Glutamatergic neuron (in vitro differentiated cells): ENCODE data around the gene DTD1. TPM values are rescaled to one million over a fixed set of nuclear protein-coding genes. Genes with fewer than 3 reads are reported as not detected.
"Not testable (repeated sequence)": the region's sequence is repeated elsewhere in the genome, so short reads cannot be mapped to it uniquely, and the experiment has no call there.

Experiments
- DNase-seq: peaks from one replicate; pipeline ENCODE4 v3.0.0; 2022
- H3K27ac Mint-ChIP-seq: one replicate; pipeline ENCODE4 v1.8.0; 2020; ENCODE audit warnings: mild to moderate bottlenecking, mixed read lengths, inconsistent platforms; ENCODE audit not compliant: unreplicated experiment
- H3K27me3 Mint-ChIP-seq: one replicate; pipeline ENCODE4 v1.8.0; 2020; ENCODE audit warnings: mild to moderate bottlenecking, moderate library complexity, mixed read lengths, inconsistent platforms; ENCODE audit not compliant: unreplicated experiment
- H3K36me3 Mint-ChIP-seq: one replicate; pipeline ENCODE4 v1.8.0; 2020; ENCODE audit warnings: mild to moderate bottlenecking, mixed read lengths, inconsistent platforms; ENCODE audit not compliant: unreplicated experiment
- H3K4me1 Mint-ChIP-seq: one replicate; pipeline ENCODE4 v1.8.0; 2020; ENCODE audit warnings: mild to moderate bottlenecking, low read depth, mixed read lengths, inconsistent platforms; ENCODE audit not compliant: unreplicated experiment
- H3K4me3 Mint-ChIP-seq: one replicate; pipeline ENCODE4 v1.8.0; 2020; ENCODE audit warnings: mild to moderate bottlenecking, mixed read lengths, inconsistent platforms; ENCODE audit not compliant: unreplicated experiment
- H3K9me3 Mint-ChIP-seq: one replicate; pipeline ENCODE4 v1.8.0; 2020; ENCODE audit warnings: mild to moderate bottlenecking, moderate library complexity, mixed read lengths, inconsistent platforms; ENCODE audit not compliant: unreplicated experiment
- CTCF ChIP-seq: fragments of 200-600 bp; sonication (generic); IDR thresholded peaks from one replicate; pipeline ENCODE4 v1.5.0; 2021; ENCODE audit not compliant: partially characterized antibody, unreplicated experiment
- total RNA-seq: library from RNA; stranded (reverse); fragmentation: NEBNext Ultra II Directional; extraction: Animal tissue kit (Norgen Biotek cat#: 25700); gene quantifications from one replicate; pipeline ENCODE4 v1.2.1, GENCODE V29; 2021; ENCODE audit not compliant: unreplicated experiment

The DTD1 gene
- total RNA-seq, 1 donor from 2014 or later: 90.2 TPM

- H3K4me3 Mint-ChIP-seq: no peak overlapping the region
- no peak overlapping the region for H3K27ac Mint-ChIP-seq
- H3K9me3 Mint-ChIP-seq: peaks cover 2% of the 10 kb centered on the region
- no peak for DNase-seq
- no peaks in the 10 kb centered on the region for H3K36me3 Mint-ChIP-seq
- TF ChIP-seq CTCF: no peak
- H3K4me1 Mint-ChIP-seq: peaks cover 19% of the 10 kb centered on the region
- H3K27me3 Mint-ChIP-seq: peaks cover 3% of the 10 kb centered on the region
These were observed 166.3 kb downstream of the DTD1 start for GRCh38 chr20:18754030-18754652.

- TF ChIP-seq CTCF: no peak
- no peak for DNase-seq
- Mint-ChIP-seq H3K4me1 (peaks cover 16% of the 10 kb centered on the region), H3K27ac (no peak overlapping the region), H3K36me3 (peaks cover under 1% of the 10 kb centered on the region), H3K4me3 (no peak overlapping the region), H3K9me3 (peaks cover 2% of the 10 kb centered on the region), H3K27me3 (peaks cover 3% of the 10 kb centered on the region)
These were observed 166.8 kb downstream of the DTD1 start for GRCh38 chr20:18754653-18755045.

- not testable (repeated sequence) for H3K4me3 Mint-ChIP-seq, DNase-seq, H3K4me1 Mint-ChIP-seq, H3K27ac Mint-ChIP-seq, H3K27me3 Mint-ChIP-seq, H3K9me3 Mint-ChIP-seq
- H3K36me3 Mint-ChIP-seq: peaks cover 20% of the 10 kb centered on the region
These were observed 173.0 kb downstream of the DTD1 start for GRCh38 chr20:18760852-18761251.

- DNase-seq: no peak
- no peaks in the 10 kb centered on the region for H3K4me1 Mint-ChIP-seq
- H3K9me3 Mint-ChIP-seq: no peaks in the 10 kb centered on the region
- TF ChIP-seq CTCF: no peak
- peaks cover 8% of the 10 kb centered on the region for H3K36me3 Mint-ChIP-seq
- no peak overlapping the region for H3K4me3 Mint-ChIP-seq
- H3K27ac Mint-ChIP-seq: no peak overlapping the region
- no peaks in the 10 kb centered on the region for H3K27me3 Mint-ChIP-seq
These were observed 179.8 kb downstream of the DTD1 start for GRCh38 chr20:18767676-18768075.

- Mint-ChIP-seq H3K4me1 (peaks cover 4% of the 10 kb centered on the region), H3K27ac (no peak overlapping the region), H3K27me3 (peaks cover 2% of the 10 kb centered on the region), H3K9me3 (no peaks in the 10 kb centered on the region), H3K36me3 (no peaks in the 10 kb centered on the region), H3K4me3 (no peak overlapping the region)
- no peak for TF ChIP-seq CTCF
- DNase-seq: no peak
These were observed 185.7 kb downstream of the DTD1 start for GRCh38 chr20:18773566-18773965.
